Sigmoid colon (tissue), 4 donors: ENCODE results near the gene DNAAF5.

ENCODE experiments used
- EP300 ChIP-seq, 4 donors: sonication (generic); formaldehyde crosslinking; IDR thresholded peaks; one replicate each; pipeline ENCODE4 v1.6.1; 2017; ENCODE audit warnings: antibody characterized with exemption in 4 of 4
- POLR2A ChIP-seq, 2 donors: fragments of 450-650 bp; IDR thresholded peaks; one replicate each; pipeline ENCODE4 v1.6.1; 2016; ENCODE audit warnings: antibody characterized with exemption in 2 of 2, mild to moderate bottlenecking in 2 of 2, moderate library complexity in 2 of 2
- TF ChIP-seq, protein P1 (sequence below), 4 experiments: fragments of 450-650 bp in 3 of 4; fragments of 200-600 bp in 1 of 4; IDR thresholded peaks; one replicate each; pipeline ENCODE4 v1.5.1; 2016 to 2019; ENCODE audit warnings: antibody characterized with exemption in 4 of 4, mild to moderate bottlenecking in 3 of 4, moderate library complexity in 2 of 4

DNA sequence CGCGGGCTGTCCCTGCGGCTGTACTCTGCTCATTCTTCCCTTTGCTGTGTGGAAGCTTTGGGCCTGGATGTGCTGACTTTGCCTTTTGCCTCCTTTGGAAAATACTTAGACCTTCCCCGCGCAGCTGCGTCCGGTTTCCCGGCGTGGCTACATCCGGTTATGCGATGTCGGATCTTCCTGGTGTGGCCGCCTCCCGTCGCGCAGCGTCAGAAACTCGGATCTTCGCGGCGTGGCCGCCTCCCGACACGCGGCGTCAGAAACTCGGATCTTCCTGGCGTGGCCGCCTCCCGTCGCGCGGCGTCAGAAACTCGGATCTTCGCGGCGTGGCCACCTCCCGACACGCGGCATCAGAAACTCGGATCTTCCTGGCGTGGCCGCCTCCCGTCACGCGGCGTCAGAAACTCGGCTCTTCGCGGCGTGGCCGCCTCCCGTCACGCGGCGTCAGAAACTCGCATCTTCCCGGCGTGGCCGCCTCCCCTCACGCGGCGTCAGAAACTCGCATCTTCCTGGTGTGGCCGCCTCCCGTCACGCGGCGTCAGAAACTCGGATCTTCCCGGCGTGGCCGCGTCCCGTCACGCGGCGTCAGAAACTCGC is 55.5 kb downstream of the DNAAF5 start:
- TF ChIP-seq, protein P1, sequence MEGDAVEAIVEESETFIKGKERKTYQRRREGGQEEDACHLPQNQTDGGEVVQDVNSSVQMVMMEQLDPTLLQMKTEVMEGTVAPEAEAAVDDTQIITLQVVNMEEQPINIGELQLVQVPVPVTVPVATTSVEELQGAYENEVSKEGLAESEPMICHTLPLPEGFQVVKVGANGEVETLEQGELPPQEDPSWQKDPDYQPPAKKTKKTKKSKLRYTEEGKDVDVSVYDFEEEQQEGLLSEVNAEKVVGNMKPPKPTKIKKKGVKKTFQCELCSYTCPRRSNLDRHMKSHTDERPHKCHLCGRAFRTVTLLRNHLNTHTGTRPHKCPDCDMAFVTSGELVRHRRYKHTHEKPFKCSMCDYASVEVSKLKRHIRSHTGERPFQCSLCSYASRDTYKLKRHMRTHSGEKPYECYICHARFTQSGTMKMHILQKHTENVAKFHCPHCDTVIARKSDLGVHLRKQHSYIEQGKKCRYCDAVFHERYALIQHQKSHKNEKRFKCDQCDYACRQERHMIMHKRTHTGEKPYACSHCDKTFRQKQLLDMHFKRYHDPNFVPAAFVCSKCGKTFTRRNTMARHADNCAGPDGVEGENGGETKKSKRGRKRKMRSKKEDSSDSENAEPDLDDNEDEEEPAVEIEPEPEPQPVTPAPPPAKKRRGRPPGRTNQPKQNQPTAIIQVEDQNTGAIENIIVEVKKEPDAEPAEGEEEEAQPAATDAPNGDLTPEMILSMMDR (IDR thresholded peaks at IDR 0.05): no peak
- TF ChIP-seq POLR2A (IDR thresholded peaks at IDR 0.05): no peak
- TF ChIP-seq EP300 (IDR thresholded peaks at IDR 0.05): no peak
